ENCODE measurements around the gene GRIPAP1. TPM values are rescaled to one million over a fixed set of nuclear protein-coding genes. Genes with fewer than 3 reads are reported as not detected.
A peak's percentile ranks its signal among the peaks of the same experiment; 100 is the strongest.

GRIPAP1 gene
- total and polyA plus RNA-seq, 2 of the 13 experiments (the other 11 are each of a cell fraction or from before 2014, with no cell fraction given): 16.1 to 22.6 TPM

- H3K27ac ChIP-seq (ENCODE audit: extremely low read length, insufficient read depth, low read length): no peak overlapping the region
- peaks cover 7% of the 10 kb centered on the region for H3K79me2 ChIP-seq (ENCODE audit: insufficient read depth, low read length)
- CTCF ChIA-PET (ENCODE audit: low intra/inter-chr PET ratio, low total read pairs): no interaction called here
- no peaks in the 10 kb centered on the region for H3K9me3 ChIP-seq (ENCODE audit: low read length)
- in situ Hi-C loops (cut with HindIII; ENCODE audit: extremely low pct_ligation_motif_present, low pct_unique_long_range_greater_than_20kb) (no loop called here), intact Hi-C loops (cut with micrococcal nuclease; ENCODE audit: unreplicated experiment) (no loop called here)
- FAIRE-seq (no peak), DNase-seq (ENCODE audit: low spot score) (no peak), ATAC-seq (no peak)
- no peak overlapping the region for H2AFZ ChIP-seq (ENCODE audit: low read length)
- no peak for TF ChIP-seq MIER2 (CRISPR knock-in tag; IDR thresholded peaks at IDR 0.05)
- H3K4me1 ChIP-seq (ENCODE audit: insufficient read depth, low read length): peaks cover 10% of the 10 kb centered on the region
- H3K27me3 ChIP-seq (ENCODE audit: control insufficient read depth in 1 of 2, insufficient read depth in 2 of 2, low read length in 2 of 2): no peaks in the 10 kb centered on the region
- no peaks in the 10 kb centered on the region for H4K20me1 ChIP-seq (ENCODE audit: insufficient read depth, low read length)
- H3K36me3 ChIP-seq (replicated peaks in 1 of 2; ENCODE audit: control insufficient read depth in 1 of 2, insufficient read depth in 2 of 2, low read length in 2 of 2): peaks cover 3 to 17% of the 10 kb centered on the region in 2 experiments; a peak in 2 of 5 replicates
- 96% methylated on average over 3 of the region's 3 CpGs for WGBS (ENCODE audit: low lambda C conversion rate)
- no peak overlapping the region for H3K4me3 ChIP-seq (replicated peaks in 1 of 3; ENCODE audit: insufficient read depth in 1 of 3, low read depth in 2 of 3, low read length in 3 of 3)
- no peak overlapping the region for H3K4me2 ChIP-seq (ENCODE audit: low read depth, low read length)
- H3K9ac ChIP-seq (ENCODE audit: insufficient read depth, low read depth, low read length): no peak overlapping the region
- POLR2A ChIA-PET: no interaction called here
- no TSS peak for BruUV-seq (replicated peaks)
Observed at GRCh38 chrX:48997455-48997854, 4.6 kb downstream of the GRIPAP1 start.

GRCh38 chrX:48996969-48997368 lies 5.1 kb downstream of the GRIPAP1 start:
- Histone ChIP-seq H3K27ac (ENCODE audit: extremely low read length, insufficient read depth, low read length) (no peak overlapping the region), H3K9ac (ENCODE audit: insufficient read depth, low read depth, low read length) (no peak overlapping the region), H3K36me3 (replicated peaks in 1 of 2; ENCODE audit: control insufficient read depth in 1 of 2, insufficient read depth in 2 of 2, low read length in 2 of 2) (peaks cover 3 to 17% of the 10 kb centered on the region in 2 experiments; a peak in 2 of 5 replicates), H2AFZ (ENCODE audit: low read length) (no peak overlapping the region), H3K4me3 (replicated peaks in 1 of 3; ENCODE audit: insufficient read depth in 1 of 3, low read depth in 2 of 3, low read length in 3 of 3) (no peak overlapping the region), H3K27me3 (ENCODE audit: control insufficient read depth in 1 of 2, insufficient read depth in 2 of 2, low read length in 2 of 2) (no peaks in the 10 kb centered on the region), H4K20me1 (ENCODE audit: insufficient read depth, low read length) (no peaks in the 10 kb centered on the region), H3K4me1 (ENCODE audit: insufficient read depth, low read length) (peaks cover 10% of the 10 kb centered on the region), H3K4me2 (ENCODE audit: low read depth, low read length) (no peak overlapping the region), H3K9me3 (ENCODE audit: low read length) (no peaks in the 10 kb centered on the region), H3K79me2 (ENCODE audit: insufficient read depth, low read length) (peaks cover 7% of the 10 kb centered on the region)
- ChIA-PET CTCF (ENCODE audit: low intra/inter-chr PET ratio, low total read pairs) (no interaction called here), POLR2A (no interaction called here)
- no peak for ATAC-seq
- no peak for DNase-seq (ENCODE audit: low spot score)
- 0 out of 2 replicates have a peak, but pooled peaks have one; percentile 12 for TF ChIP-seq SALL1 (CRISPR knock-in tag; IDR thresholded peaks at IDR 0.05)
- TF ChIP-seq REST (IDR thresholded peaks at IDR 0.05; ENCODE audit: borderline replicate concordance in 1 of 2, low read depth in 1 of 2, low read length in 2 of 2): peak; percentile 69 to 93
- TF ChIP-seq MIER2 (CRISPR knock-in tag; IDR thresholded peaks at IDR 0.05): peak; percentile 85
- no peak for TF ChIP-seq GTF3A (CRISPR knock-in tag; conservative IDR thresholded peaks at IDR 0.05)
- TF ChIP-seq PATZ1 (CRISPR knock-in tag; IDR thresholded peaks at IDR 0.05): 0 out of 2 replicates have a peak, but pooled peaks have one; percentile 10
- WGBS (ENCODE audit: low lambda C conversion rate): 97% methylated on average over 3 of the region's 6 CpGs
- BruUV-seq (replicated peaks): no TSS peak
- intact Hi-C loops (cut with micrococcal nuclease; ENCODE audit: unreplicated experiment) (no loop called here), in situ Hi-C loops (cut with HindIII; ENCODE audit: extremely low pct_ligation_motif_present, low pct_unique_long_range_greater_than_20kb) (no loop called here)
- FAIRE-seq: no peak
